Calu3 (cell line): ENCODE results near the gene BCO2. TPM values are rescaled to one million over a fixed set of nuclear protein-coding genes. Genes with fewer than 3 reads are reported as not detected.
A peak's percentile ranks its signal among the peaks of the same experiment; 100 is the strongest.

Source experiments
- BruUV-seq: library from RNA; stranded (reverse); fragments of 400-500 nt; replicated peaks from 2 replicates; lab custom pipeline; 2021; lab: Mats Ljungman, UMichigan
- CTCF ChIA-PET: fragments of 300-600 bp; sonication (Branson Sonifier 250); formaldehyde crosslinking; loops from one replicate; lab custom pipeline; 2022; ENCODE audit warnings: antibody characterized with exemption; lab: Charles Lee
- DNase-seq: peaks from one replicate; pipeline ENCODE4 v3.0.0; 2022
- H3K27ac Mint-ChIP-seq: one replicate; pipeline ENCODE4 v1.8.0; 2022; ENCODE audit warnings: mixed read lengths; ENCODE audit not compliant: unreplicated experiment
- H3K27me3 Mint-ChIP-seq: one replicate; pipeline ENCODE4 v1.8.0; 2022; ENCODE audit warnings: mixed read lengths; ENCODE audit not compliant: unreplicated experiment
- H3K36me3 Mint-ChIP-seq: one replicate; pipeline ENCODE4 v1.8.0; 2022; ENCODE audit warnings: mild to moderate bottlenecking, moderate library complexity, mixed read lengths; ENCODE audit not compliant: insufficient read depth, unreplicated experiment
- H3K4me1 Mint-ChIP-seq: one replicate; pipeline ENCODE4 v1.8.0; 2022; ENCODE audit warnings: mild to moderate bottlenecking, low read depth, mixed read lengths; ENCODE audit not compliant: unreplicated experiment
- H3K4me3 Mint-ChIP-seq: one replicate; pipeline ENCODE4 v1.8.0; 2022; ENCODE audit warnings: mild to moderate bottlenecking, low read depth, moderate library complexity, mixed read lengths; ENCODE audit not compliant: unreplicated experiment
- H3K9me3 Mint-ChIP-seq: one replicate; pipeline ENCODE4 v1.8.0; 2022; ENCODE audit warnings: low read depth, mixed read lengths; ENCODE audit not compliant: unreplicated experiment
- intact Hi-C: fragments of 100-400 bp; cut with micrococcal nuclease; formaldehyde crosslinking; loops from one replicate; pipeline ENCODE4 v1.10.0; 2022; ENCODE audit not compliant: unreplicated experiment
- total RNA-seq: library from RNA; stranded (reverse); gene quantifications from 2 replicates; pipeline ENCODE4 v1.2.3, GENCODE V29; 2022
- TF ChIP-seq, protein P1 (sequence below): fragments of 200-600 bp; IDR thresholded peaks from one replicate; pipeline ENCODE4 v1.8.0; 2022; ENCODE audit warnings: antibody characterized with exemption; ENCODE audit not compliant: unreplicated experiment

BCO2 gene
- total RNA-seq, 1 experiment from 2014 or later = 13.8 TPM

DNA sequence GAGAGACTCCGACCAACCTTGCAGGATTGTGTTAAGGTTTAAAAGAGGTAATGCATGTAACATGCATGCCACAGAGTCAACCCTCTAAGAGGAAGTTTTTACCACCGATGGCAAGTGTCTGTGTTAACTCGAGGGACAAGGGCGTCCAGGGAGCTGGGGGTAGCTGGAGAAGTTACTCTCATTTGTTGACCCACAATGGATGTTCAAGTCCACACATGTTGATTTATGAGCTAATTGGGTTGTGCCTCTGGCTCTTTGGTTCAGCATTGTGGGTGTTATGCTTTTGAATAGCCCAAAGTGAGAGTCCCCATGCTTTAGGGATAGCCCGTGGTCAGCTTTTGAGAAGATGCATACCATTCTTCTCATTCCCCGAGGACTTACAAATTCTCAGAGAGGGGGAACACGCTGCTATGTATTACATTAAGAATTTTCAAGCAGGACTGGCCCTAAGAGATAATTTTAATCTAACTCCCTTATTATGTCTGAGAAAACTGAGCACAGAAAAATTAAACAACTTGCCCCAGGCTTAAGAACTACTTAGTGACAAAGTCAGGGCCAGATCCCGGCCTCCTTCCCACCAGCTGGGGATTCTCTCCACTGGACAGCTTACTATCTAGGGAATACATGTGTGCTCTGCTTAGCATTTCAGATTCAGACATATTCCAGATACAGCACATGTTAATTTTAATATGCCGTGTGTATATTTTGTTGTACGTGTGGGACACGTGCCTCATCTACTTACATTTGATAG lies 90.5 kb downstream of the BCO2 start:
- no peak overlapping the region for H3K4me3 Mint-ChIP-seq
- DNase-seq = no peak
- CTCF ChIA-PET = no interaction called here
- peaks cover 5% of the 10 kb centered on the region for H3K36me3 Mint-ChIP-seq
- BruUV-seq = no TSS peak
- no peaks in the 10 kb centered on the region for H3K27me3 Mint-ChIP-seq
- intact Hi-C loops = loop anchor here (5.0 kb wide), 1 partner anchor 39 kb away; the partner anchor contains the start of gene PTS
- H3K4me1 Mint-ChIP-seq = peaks cover 28% of the 10 kb centered on the region
- no peak overlapping the region for H3K27ac Mint-ChIP-seq
- TF ChIP-seq, protein P1, sequence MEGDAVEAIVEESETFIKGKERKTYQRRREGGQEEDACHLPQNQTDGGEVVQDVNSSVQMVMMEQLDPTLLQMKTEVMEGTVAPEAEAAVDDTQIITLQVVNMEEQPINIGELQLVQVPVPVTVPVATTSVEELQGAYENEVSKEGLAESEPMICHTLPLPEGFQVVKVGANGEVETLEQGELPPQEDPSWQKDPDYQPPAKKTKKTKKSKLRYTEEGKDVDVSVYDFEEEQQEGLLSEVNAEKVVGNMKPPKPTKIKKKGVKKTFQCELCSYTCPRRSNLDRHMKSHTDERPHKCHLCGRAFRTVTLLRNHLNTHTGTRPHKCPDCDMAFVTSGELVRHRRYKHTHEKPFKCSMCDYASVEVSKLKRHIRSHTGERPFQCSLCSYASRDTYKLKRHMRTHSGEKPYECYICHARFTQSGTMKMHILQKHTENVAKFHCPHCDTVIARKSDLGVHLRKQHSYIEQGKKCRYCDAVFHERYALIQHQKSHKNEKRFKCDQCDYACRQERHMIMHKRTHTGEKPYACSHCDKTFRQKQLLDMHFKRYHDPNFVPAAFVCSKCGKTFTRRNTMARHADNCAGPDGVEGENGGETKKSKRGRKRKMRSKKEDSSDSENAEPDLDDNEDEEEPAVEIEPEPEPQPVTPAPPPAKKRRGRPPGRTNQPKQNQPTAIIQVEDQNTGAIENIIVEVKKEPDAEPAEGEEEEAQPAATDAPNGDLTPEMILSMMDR = no peak
- peaks cover 3% of the 10 kb centered on the region for H3K9me3 Mint-ChIP-seq

DNA sequence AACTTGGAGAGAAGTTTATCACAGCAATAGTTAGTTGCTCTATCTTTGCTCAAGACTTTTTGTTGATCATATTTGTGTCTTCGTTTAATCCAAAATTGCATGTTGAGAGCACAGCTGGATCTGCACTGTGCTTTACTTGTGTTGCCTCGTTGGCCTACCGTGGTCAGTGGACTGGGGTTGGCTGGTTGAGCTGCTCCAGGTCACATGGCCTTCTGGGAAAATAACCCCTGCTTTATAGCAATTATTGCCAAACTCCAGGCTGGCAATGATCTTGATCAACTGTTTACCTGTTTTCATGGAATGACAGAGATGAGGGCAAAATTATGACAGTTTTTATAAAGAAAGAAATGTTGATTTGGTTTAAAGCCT lies 91.1 kb downstream of the BCO2 start:
- H3K4me1 Mint-ChIP-seq = peaks cover 34% of the 10 kb centered on the region
- CTCF ChIA-PET = no interaction called here

DNA sequence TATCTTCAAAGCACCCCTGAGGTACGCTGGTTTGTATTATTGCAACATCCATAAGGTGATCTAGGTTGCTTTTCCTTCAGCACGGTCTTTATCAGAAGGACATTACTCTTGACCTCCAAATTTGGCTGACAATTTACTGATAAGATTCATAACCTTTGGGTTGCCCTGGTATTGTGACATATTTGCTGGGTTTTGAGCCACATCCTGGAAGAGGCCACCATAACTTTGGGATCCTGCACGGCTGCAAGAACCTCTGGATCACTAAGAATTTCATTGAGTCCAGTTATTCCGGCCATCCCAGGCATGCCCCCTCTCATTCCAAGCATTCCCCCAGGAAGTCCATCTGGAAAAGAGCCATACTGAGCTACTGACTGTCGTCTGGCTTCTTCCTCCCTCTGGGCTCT lies 91.9 kb downstream of the BCO2 start:
- H3K27me3 Mint-ChIP-seq = no peaks in the 10 kb centered on the region
- H3K4me3 Mint-ChIP-seq = no peak overlapping the region
- peaks cover 7% of the 10 kb centered on the region for H3K36me3 Mint-ChIP-seq
- BruUV-seq = no TSS peak
- H3K9me3 Mint-ChIP-seq = peaks cover 3% of the 10 kb centered on the region
- no peak overlapping the region for H3K27ac Mint-ChIP-seq
- intact Hi-C loops = loop anchor here (5.0 kb wide), 1 partner anchor 40 kb away; the partner anchor contains the start of gene PTS
- TF ChIP-seq, protein P1 = no peak
- H3K4me1 Mint-ChIP-seq = peaks cover 39% of the 10 kb centered on the region
- CTCF ChIA-PET = no interaction called here
- no peak for DNase-seq

More for the DNA sequence above, 91.1 kb downstream of the BCO2 start:
- TF ChIP-seq, protein P1 = no peak
- H3K9me3 Mint-ChIP-seq = peaks cover 3% of the 10 kb centered on the region
- no TSS peak for BruUV-seq
- H3K4me3 Mint-ChIP-seq = no peak overlapping the region
- H3K27ac Mint-ChIP-seq = no peak overlapping the region
- no peak for DNase-seq
- H3K36me3 Mint-ChIP-seq = peaks cover 7% of the 10 kb centered on the region
- no peaks in the 10 kb centered on the region for H3K27me3 Mint-ChIP-seq
- intact Hi-C loops = loop anchor here (5.0 kb wide), 1 partner anchor 39 kb away; the partner anchor contains the start of gene PTS

DNA sequence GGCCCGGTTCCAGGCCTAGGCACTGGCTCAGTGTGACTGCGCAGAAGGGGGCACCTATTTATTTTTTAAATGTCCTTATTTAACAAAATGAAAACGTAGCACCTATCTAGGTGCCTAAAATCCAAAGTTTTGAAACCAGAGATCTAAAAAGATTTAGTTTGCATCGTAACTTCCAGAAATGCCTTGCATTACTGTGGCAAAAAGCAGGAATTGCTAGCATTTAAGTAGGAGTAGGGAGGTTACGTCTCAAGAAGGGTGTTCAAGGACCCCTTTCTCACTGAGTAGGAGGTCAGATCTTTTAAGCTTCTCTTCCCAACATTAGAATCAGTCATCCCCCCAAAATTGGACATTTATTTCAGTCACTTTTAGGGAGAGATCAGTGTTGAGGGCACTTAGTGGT lies 93.1 kb downstream of the BCO2 start:
- BruUV-seq = no TSS peak
- H3K27ac Mint-ChIP-seq = peak overlapping the region; percentile 66
- H3K4me1 Mint-ChIP-seq = peaks cover 39% of the 10 kb centered on the region
- H3K4me3 Mint-ChIP-seq = no peak overlapping the region
- CTCF ChIA-PET = no interaction called here
- H3K27me3 Mint-ChIP-seq = no peaks in the 10 kb centered on the region
- no peak for DNase-seq
- TF ChIP-seq, protein P1 = no peak
- H3K9me3 Mint-ChIP-seq = peaks cover 3% of the 10 kb centered on the region
- intact Hi-C loops = loop anchor here (5.0 kb wide), 1 partner anchor 41 kb away; the partner anchor contains the start of gene PTS
- H3K36me3 Mint-ChIP-seq = peaks cover 7% of the 10 kb centered on the region

Other genes with a start within 250 kb of the BCO2 start
- 2.6 and 2.9 TPM in 2 replicates for gene DIXDC1, start 238.2 kb upstream of the BCO2 start, total RNA-seq
- gene DLAT, start 150.1 kb upstream of the BCO2 start, total RNA-seq = 25.4 and 27.4 TPM in 2 replicates
- gene PIH1D2, start 101.5 kb upstream of the BCO2 start, total RNA-seq = 1.6 and 2.2 TPM in 2 replicates
- gene NKAPD1, start 101.2 kb upstream of the BCO2 start, total RNA-seq = 13.0 and 14.7 TPM in 2 replicates
- 33.2 and 36.7 TPM in 2 replicates for gene TIMM8B, start 88.8 kb upstream of the BCO2 start, total RNA-seq
- gene SDHD, start 88.6 kb upstream of the BCO2 start, total RNA-seq = 56.6 and 59.1 TPM in 2 replicates
- gene IL18, start 11.4 kb upstream of the BCO2 start, total RNA-seq = 111 and 121 TPM in 2 replicates
- gene TEX12, start 8.1 kb upstream of the BCO2 start, total RNA-seq = not detected in 2 replicates
- gene PTS, start 50.9 kb downstream of the BCO2 start, total RNA-seq = 28.8 and 29.3 TPM in 2 replicates
- not detected in 2 replicates for gene PLET1, start 85.3 kb downstream of the BCO2 start, total RNA-seq